HG02610 (cell line): ENCODE results near the gene APPL2.

Experiments used
- ATAC-seq: cut with Tn5 transposase; IDR thresholded peaks from one replicate; pipeline ENCODE4 v1.9.1; 2021; ENCODE audit warnings: mild to moderate bottlenecking, moderate library complexity; ENCODE audit not compliant: unreplicated experiment

Gene APPL2

GRCh38 chr12:105223352-105223845, 12.6 kb downstream of the APPL2 start:
- ATAC-seq, result no peak

- no peak for ATAC-seq
Measured at GRCh38 chr12:105222726-105223351, 13.1 kb downstream of the APPL2 start.

- no peak for ATAC-seq
Measured at GRCh38 chr12:105222284-105222655, 13.7 kb downstream of the APPL2 start.

- no peak for ATAC-seq
Measured at GRCh38 chr12:105221583-105222283, 14.2 kb downstream of the APPL2 start.

- ATAC-seq, result no peak
Measured at GRCh38 chr12:105220929-105221290, 15.1 kb downstream of the APPL2 start.

- no peak for ATAC-seq
Measured at GRCh38 chr12:105220150-105220928, 15.6 kb downstream of the APPL2 start.

GRCh38 chr12:105219261-105220028, 16.5 kb downstream of the APPL2 start:
- ATAC-seq, result no peak

- ATAC-seq, result no peak
Measured at GRCh38 chr12:105218434-105218833, 17.5 kb downstream of the APPL2 start.

GRCh38 chr12:105214670-105215375, 21.2 kb downstream of the APPL2 start:
- ATAC-seq, result no peak

GRCh38 chr12:105214148-105214547, 21.8 kb downstream of the APPL2 start:
- no peak for ATAC-seq

- no peak for ATAC-seq
Measured at GRCh38 chr12:105212438-105212837, 23.5 kb downstream of the APPL2 start.

- no peak for ATAC-seq
Measured at GRCh38 chr12:105209091-105209490, 26.9 kb downstream of the APPL2 start.

- ATAC-seq, result no peak
Measured at GRCh38 chr12:105206686-105207374, 29.1 kb downstream of the APPL2 start.

- no peak for ATAC-seq
Measured at GRCh38 chr12:105205322-105206048, 30.5 kb downstream of the APPL2 start.

- ATAC-seq, result no peak
Measured at GRCh38 chr12:105204916-105205315, 31.1 kb downstream of the APPL2 start.

GRCh38 chr12:105204127-105204526, 31.8 kb downstream of the APPL2 start:
- no peak for ATAC-seq

- ATAC-seq, result no peak
Measured at GRCh38 chr12:105202202-105202601, 33.8 kb downstream of the APPL2 start.

GRCh38 chr12:105201299-105201698, 34.7 kb downstream of the APPL2 start:
- no peak for ATAC-seq

GRCh38 chr12:105200385-105200784, 35.6 kb downstream of the APPL2 start:
- no peak for ATAC-seq
